SK-N-SH (cell line): ENCODE results near the gene GATAD2B.

Experiments used
- CTCF ChIP-seq: fragments of 200-600 bp; sonication (generic); IDR thresholded peaks from 2 replicates; pipeline ENCODE4 v1.6.1; 2017; ENCODE audit warnings: antibody characterized with exemption, mild to moderate bottlenecking, moderate library complexity
- FOXM1 ChIP-seq: IDR thresholded peaks from 2 replicates; pipeline ENCODE4 v1.4.0; 2012; ENCODE audit warnings: low read depth, mild to moderate bottlenecking
- POLR2AphosphoS5 ChIP-seq: IDR thresholded peaks from 2 replicates; pipeline ENCODE4 v1.6.1; 2012; ENCODE audit warnings: low read depth, low read length
- RXRA ChIP-seq: IDR thresholded peaks from 2 replicates; pipeline ENCODE4 v1.4.0; 2012; ENCODE audit warnings: low read depth, mild to moderate bottlenecking, borderline replicate concordance
- TF ChIP-seq, protein P1 (sequence below): IDR thresholded peaks from 2 replicates; pipeline ENCODE4 v1.6.1; 2012; ENCODE audit warnings: mild to moderate bottlenecking, low read depth, low read length, moderate library complexity
- TF ChIP-seq, protein P2 (sequence below): IDR thresholded peaks from 2 replicates; pipeline ENCODE4 v1.4.0; 2012; ENCODE audit warnings: low read depth, borderline replicate concordance
- TF ChIP-seq, protein P3 (sequence below): IDR thresholded peaks from 2 replicates; pipeline ENCODE4; 2012

GRCh38 chr1:153777648-153778047, 145.1 kb downstream of the GATAD2B start:
- no peak for TF ChIP-seq FOXM1
- TF ChIP-seq, protein P1, sequence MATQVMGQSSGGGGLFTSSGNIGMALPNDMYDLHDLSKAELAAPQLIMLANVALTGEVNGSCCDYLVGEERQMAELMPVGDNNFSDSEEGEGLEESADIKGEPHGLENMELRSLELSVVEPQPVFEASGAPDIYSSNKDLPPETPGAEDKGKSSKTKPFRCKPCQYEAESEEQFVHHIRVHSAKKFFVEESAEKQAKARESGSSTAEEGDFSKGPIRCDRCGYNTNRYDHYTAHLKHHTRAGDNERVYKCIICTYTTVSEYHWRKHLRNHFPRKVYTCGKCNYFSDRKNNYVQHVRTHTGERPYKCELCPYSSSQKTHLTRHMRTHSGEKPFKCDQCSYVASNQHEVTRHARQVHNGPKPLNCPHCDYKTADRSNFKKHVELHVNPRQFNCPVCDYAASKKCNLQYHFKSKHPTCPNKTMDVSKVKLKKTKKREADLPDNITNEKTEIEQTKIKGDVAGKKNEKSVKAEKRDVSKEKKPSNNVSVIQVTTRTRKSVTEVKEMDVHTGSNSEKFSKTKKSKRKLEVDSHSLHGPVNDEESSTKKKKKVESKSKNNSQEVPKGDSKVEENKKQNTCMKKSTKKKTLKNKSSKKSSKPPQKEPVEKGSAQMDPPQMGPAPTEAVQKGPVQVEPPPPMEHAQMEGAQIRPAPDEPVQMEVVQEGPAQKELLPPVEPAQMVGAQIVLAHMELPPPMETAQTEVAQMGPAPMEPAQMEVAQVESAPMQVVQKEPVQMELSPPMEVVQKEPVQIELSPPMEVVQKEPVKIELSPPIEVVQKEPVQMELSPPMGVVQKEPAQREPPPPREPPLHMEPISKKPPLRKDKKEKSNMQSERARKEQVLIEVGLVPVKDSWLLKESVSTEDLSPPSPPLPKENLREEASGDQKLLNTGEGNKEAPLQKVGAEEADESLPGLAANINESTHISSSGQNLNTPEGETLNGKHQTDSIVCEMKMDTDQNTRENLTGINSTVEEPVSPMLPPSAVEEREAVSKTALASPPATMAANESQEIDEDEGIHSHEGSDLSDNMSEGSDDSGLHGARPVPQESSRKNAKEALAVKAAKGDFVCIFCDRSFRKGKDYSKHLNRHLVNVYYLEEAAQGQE = no peak
- TF ChIP-seq POLR2AphosphoS5 = no peak
- no peak for TF ChIP-seq CTCF
- TF ChIP-seq, protein P2, sequence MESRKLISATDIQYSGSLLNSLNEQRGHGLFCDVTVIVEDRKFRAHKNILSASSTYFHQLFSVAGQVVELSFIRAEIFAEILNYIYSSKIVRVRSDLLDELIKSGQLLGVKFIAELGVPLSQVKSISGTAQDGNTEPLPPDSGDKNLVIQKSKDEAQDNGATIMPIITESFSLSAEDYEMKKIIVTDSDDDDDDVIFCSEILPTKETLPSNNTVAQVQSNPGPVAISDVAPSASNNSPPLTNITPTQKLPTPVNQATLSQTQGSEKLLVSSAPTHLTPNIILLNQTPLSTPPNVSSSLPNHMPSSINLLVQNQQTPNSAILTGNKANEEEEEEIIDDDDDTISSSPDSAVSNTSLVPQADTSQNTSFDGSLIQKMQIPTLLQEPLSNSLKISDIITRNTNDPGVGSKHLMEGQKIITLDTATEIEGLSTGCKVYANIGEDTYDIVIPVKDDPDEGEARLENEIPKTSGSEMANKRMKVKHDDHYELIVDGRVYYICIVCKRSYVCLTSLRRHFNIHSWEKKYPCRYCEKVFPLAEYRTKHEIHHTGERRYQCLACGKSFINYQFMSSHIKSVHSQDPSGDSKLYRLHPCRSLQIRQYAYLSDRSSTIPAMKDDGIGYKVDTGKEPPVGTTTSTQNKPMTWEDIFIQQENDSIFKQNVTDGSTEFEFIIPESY = no peak
- TF ChIP-seq, protein P3, sequence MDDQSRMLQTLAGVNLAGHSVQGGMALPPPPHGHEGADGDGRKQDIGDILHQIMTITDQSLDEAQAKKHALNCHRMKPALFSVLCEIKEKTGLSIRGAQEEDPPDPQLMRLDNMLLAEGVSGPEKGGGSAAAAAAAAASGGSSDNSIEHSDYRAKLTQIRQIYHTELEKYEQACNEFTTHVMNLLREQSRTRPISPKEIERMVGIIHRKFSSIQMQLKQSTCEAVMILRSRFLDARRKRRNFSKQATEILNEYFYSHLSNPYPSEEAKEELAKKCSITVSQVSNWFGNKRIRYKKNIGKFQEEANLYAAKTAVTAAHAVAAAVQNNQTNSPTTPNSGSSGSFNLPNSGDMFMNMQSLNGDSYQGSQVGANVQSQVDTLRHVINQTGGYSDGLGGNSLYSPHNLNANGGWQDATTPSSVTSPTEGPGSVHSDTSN = no peak
- no peak for TF ChIP-seq RXRA
